B cell (primary cell): ENCODE measurements around the gene SELENBP1. TPM values are rescaled to one million over a fixed set of nuclear protein-coding genes. Genes with fewer than 3 reads are reported as not detected.

Experiments
- ATAC-seq: fragments of 200-7000 bp; cut with Tn5 transposase; one replicate; pipeline ENCODE4 v1.10.0; 2021; ENCODE audit warnings: low read depth, mild to moderate bottlenecking, moderate number of reproducible peaks, moderate library complexity
- CTCF ChIA-PET: fragments of 350-600 bp; sonication (Branson Sonifier 250); formaldehyde crosslinking; loops from one replicate; lab custom pipeline; 2021; ENCODE audit warnings: antibody characterized with exemption, inconsistent platforms; lab: Charles Lee
- POLR2A ChIA-PET: fragments of 350-600 bp; sonication (Branson Sonifier 250); formaldehyde crosslinking; loops from one replicate; lab custom pipeline; 2021; ENCODE audit warnings: antibody characterized with exemption; lab: Charles Lee
- DNase-seq: peaks from one replicate; pipeline ENCODE4 v3.0.0; 2013
- H2AFZ ChIP-seq: 2 replicates; pipeline ENCODE4 v1.6.1; 2012; ENCODE audit warnings: mild to moderate bottlenecking, low read depth, low read length; ENCODE audit not compliant: insufficient read depth, poor library complexity, severe bottlenecking
- H3K27ac ChIP-seq, 2 donors: 1 replicate in 1 of 2; 2 replicates in 1 of 2; pipeline ENCODE4 v1.5.1; 2012 to 2013; ENCODE audit warnings: low read length in 2 of 2, mild to moderate bottlenecking in 2 of 2, moderate library complexity in 1 of 2
- H3K27me3 ChIP-seq, 4 experiments: fragments of 200-600 bp in 1 of 4; sonication (generic) in 1 of 4; replicated peaks in 1 of 4; 1 replicate in 2 of 4; 2 replicates in 2 of 4; pipeline versions ENCODE4 v1.6.1 to v1.7.0; 2013 to 2016; ENCODE audit warnings: low read length in 3 of 4, mild to moderate bottlenecking in 2 of 4, mixed read lengths in 1 of 4, moderate library complexity in 1 of 4; ENCODE audit not compliant: insufficient read depth in 4 of 4, control insufficient read depth in 3 of 4; ENCODE audit errors: control extremely low read depth in 1 of 4
- H3K36me3 ChIP-seq, 2 experiments: replicated peaks in 1 of 2; 1 replicate in 1 of 2; 2 replicates in 1 of 2; pipeline versions ENCODE4 v1.6.1 to v1.7.1; 2013; ENCODE audit warnings: low read length in 1 of 2; ENCODE audit not compliant: insufficient read depth in 2 of 2, control insufficient read depth in 1 of 2; ENCODE audit errors: control extremely low read depth in 1 of 2, extremely low read depth in 1 of 2
- H3K4me1 ChIP-seq, 2 donors: fragments of 200-600 bp in 1 of 2; sonication (generic) in 1 of 2; 1 replicate in 1 of 2; 2 replicates in 1 of 2; pipeline versions ENCODE4 v1.5.1 to v1.6.1; 2013 to 2017; ENCODE audit warnings: low read length in 2 of 2; ENCODE audit not compliant: control insufficient read depth in 2 of 2, insufficient read depth in 2 of 2
- H3K4me2 ChIP-seq: replicated peaks from 2 replicates; pipeline ENCODE3; 2012; ENCODE audit warnings: mild to moderate bottlenecking, low read depth, low read length; ENCODE audit not compliant: poor library complexity, severe bottlenecking
- H3K4me3 ChIP-seq, 5 experiments: fragments of 200-600 bp in 1 of 5; sonication (generic) in 1 of 5; 1 replicate in 3 of 5; 2 replicates in 2 of 5; pipeline versions ENCODE4 v1.5.1 to v1.7.0; 2011 to 2016; ENCODE audit warnings: low read length in 4 of 5, mild to moderate bottlenecking in 4 of 5, low read depth in 2 of 5, control low read depth in 1 of 5, moderate library complexity in 1 of 5; ENCODE audit not compliant: insufficient read depth in 1 of 5; ENCODE audit errors: control extremely low read depth in 1 of 5, extremely low read depth in 1 of 5
- H3K79me2 ChIP-seq: fragments of 200-600 bp; sonication (generic); one replicate; pipeline ENCODE4 v1.6.0; 2016; ENCODE audit warnings: low read length; ENCODE audit not compliant: control insufficient read depth, insufficient read depth
- H3K9ac ChIP-seq: fragments of 200-600 bp; sonication (generic); 2 replicates; pipeline ENCODE4 v1.6.1; 2017; ENCODE audit warnings: mild to moderate bottlenecking, low read length, moderate library complexity
- H3K9me3 ChIP-seq, 3 donors: one replicate each; pipeline versions ENCODE4 v1.6.1 to v1.7.1; 2013; ENCODE audit warnings: low read length in 2 of 3; ENCODE audit not compliant: control insufficient read depth in 2 of 3, insufficient read depth in 1 of 3; ENCODE audit errors: control extremely low read depth in 1 of 3
- H4K20me1 ChIP-seq: 2 replicates; pipeline ENCODE4 v1.6.0; 2012; ENCODE audit warnings: mild to moderate bottlenecking, low read length; ENCODE audit not compliant: insufficient read depth, control insufficient read depth, poor library complexity, severe bottlenecking
- H3K27ac Mint-ChIP-seq: one replicate; pipeline ENCODE4 v1.8.0; 2021; ENCODE audit warnings: mixed read lengths
- H3K27me3 Mint-ChIP-seq: one replicate; pipeline ENCODE4 v1.8.0; 2021; ENCODE audit warnings: mixed read lengths
- H3K4me1 Mint-ChIP-seq: one replicate; pipeline ENCODE4 v1.8.0; 2021; ENCODE audit warnings: mixed read lengths
- H3K4me3 Mint-ChIP-seq: one replicate; pipeline ENCODE4 v1.8.0; 2021; ENCODE audit warnings: mixed read lengths
- H3K9me3 Mint-ChIP-seq: one replicate; pipeline ENCODE4 v1.8.0; 2022; ENCODE audit warnings: mixed read lengths; ENCODE audit not compliant: insufficient read depth
- EZH2 ChIP-seq: IDR thresholded peaks from 2 replicates; pipeline ENCODE4 v1.6.1; 2012; ENCODE audit warnings: borderline replicate concordance, low read depth, mild to moderate bottlenecking, moderate library complexity, low read length; ENCODE audit not compliant: insufficient read depth, poor library complexity, severe bottlenecking
- WGBS: methylation state at CpG from one replicate; pipeline ENCODE4 v1.1.5; 2013; ENCODE audit warnings: missing lambda C conversion rate; ENCODE audit not compliant: insufficient coverage; 5-methylcytosine and 5-hydroxymethylcytosine counted together
- intact Hi-C: fragments of 100-400 bp; cut with micrococcal nuclease; formaldehyde crosslinking; loops from one replicate; pipeline ENCODE4 v1.10.0; 2022
- polyA plus RNA-seq: library from polyadenylated mRNA; depleted of rRNA; stranded (reverse); fragments of >200 nt; gene quantifications from 2 replicates; pipeline ENCODE4 v1.2.3, GENCODE V29; 2012
- total RNA-seq, 2 donors: library from RNA; stranded (reverse); fragments of 120-200 nt in 1 of 2; gene quantifications; 1 replicate in 1 of 2; 2 replicates in 1 of 2; pipeline versions ENCODE4 v1.2.3 to v1.2.4, GENCODE V29; 2013 to 2022
- TF ChIP-seq, protein P1 (sequence below): fragments of 200-600 bp; IDR thresholded peaks from one replicate; pipeline ENCODE4 v1.8.0; 2022; ENCODE audit warnings: antibody characterized with exemption, mild to moderate bottlenecking

The SELENBP1 gene
- total and polyA plus RNA-seq, 2 donors (not counting 1 experiment from before 2014, with no cell fraction given): 0.37 TPM; not detected in 1

DNA sequence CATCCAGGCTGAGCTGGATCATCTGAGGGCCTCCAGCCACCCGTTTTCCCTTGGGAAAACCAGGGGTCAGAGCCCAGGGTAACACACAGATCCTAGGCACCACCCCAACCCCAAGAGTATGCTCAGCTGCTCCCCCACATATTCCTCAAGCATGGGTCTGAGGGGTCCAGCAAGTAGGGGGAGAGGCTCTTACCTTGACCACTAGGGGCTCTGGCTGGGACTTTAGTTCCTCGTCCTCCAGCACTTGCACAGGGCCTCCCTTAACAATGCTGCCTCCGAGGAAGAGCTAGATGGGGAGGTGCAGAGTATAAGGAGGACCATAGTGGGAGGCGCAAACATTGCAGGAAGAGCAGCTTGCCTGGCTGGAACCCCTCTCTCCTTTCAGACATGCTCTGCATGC lies 7.5 kb downstream of the SELENBP1 start:
- Histone ChIP-seq H3K9me3 (peaks cover 0 to 9% (median 7%) of the 10 kb centered on the region in 3 donors), H3K36me3 (no peaks in the 10 kb centered on the region), H3K4me1 (peaks cover 0 to under 1% of the 10 kb centered on the region in 2 donors), H3K9ac (no peak overlapping the region), H3K79me2 (no peaks in the 10 kb centered on the region), H3K4me2 (no peak overlapping the region), H2AFZ (no peak overlapping the region), H4K20me1 (no peaks in the 10 kb centered on the region), H3K4me3 (no peak overlapping the region), H3K27me3 (peaks cover 0 to 5% (median 0%) of the 10 kb centered on the region in 4 experiments), H3K27ac (no peak overlapping the region)
- DNase-seq (no peak), ATAC-seq (no peak)
- ChIA-PET CTCF (interaction anchor here (0.5 to 0.9 kb wide), 4 partner anchors 15 to 146 kb away, joined by 3 read pairs; no protein-coding TSS in a partner anchor), POLR2A (interaction anchor here (0.5 kb wide), 1 partner anchor 16 kb away, joined by 4 read pairs; no protein-coding TSS in a partner anchor)
- TF ChIP-seq, protein P1, sequence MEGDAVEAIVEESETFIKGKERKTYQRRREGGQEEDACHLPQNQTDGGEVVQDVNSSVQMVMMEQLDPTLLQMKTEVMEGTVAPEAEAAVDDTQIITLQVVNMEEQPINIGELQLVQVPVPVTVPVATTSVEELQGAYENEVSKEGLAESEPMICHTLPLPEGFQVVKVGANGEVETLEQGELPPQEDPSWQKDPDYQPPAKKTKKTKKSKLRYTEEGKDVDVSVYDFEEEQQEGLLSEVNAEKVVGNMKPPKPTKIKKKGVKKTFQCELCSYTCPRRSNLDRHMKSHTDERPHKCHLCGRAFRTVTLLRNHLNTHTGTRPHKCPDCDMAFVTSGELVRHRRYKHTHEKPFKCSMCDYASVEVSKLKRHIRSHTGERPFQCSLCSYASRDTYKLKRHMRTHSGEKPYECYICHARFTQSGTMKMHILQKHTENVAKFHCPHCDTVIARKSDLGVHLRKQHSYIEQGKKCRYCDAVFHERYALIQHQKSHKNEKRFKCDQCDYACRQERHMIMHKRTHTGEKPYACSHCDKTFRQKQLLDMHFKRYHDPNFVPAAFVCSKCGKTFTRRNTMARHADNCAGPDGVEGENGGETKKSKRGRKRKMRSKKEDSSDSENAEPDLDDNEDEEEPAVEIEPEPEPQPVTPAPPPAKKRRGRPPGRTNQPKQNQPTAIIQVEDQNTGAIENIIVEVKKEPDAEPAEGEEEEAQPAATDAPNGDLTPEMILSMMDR: no peak
- no peak for TF ChIP-seq EZH2
- intact Hi-C loops: no loop called here
- no peak overlapping the region for H3K27ac Mint-ChIP-seq
- no peaks in the 10 kb centered on the region for H3K4me1 Mint-ChIP-seq
- no peak overlapping the region for H3K4me3 Mint-ChIP-seq
- H3K27me3 Mint-ChIP-seq: no peaks in the 10 kb centered on the region
- WGBS: 91% methylated on average over 3 of the region's 4 CpGs
- H3K9me3 Mint-ChIP-seq: no peaks in the 10 kb centered on the region

DNA sequence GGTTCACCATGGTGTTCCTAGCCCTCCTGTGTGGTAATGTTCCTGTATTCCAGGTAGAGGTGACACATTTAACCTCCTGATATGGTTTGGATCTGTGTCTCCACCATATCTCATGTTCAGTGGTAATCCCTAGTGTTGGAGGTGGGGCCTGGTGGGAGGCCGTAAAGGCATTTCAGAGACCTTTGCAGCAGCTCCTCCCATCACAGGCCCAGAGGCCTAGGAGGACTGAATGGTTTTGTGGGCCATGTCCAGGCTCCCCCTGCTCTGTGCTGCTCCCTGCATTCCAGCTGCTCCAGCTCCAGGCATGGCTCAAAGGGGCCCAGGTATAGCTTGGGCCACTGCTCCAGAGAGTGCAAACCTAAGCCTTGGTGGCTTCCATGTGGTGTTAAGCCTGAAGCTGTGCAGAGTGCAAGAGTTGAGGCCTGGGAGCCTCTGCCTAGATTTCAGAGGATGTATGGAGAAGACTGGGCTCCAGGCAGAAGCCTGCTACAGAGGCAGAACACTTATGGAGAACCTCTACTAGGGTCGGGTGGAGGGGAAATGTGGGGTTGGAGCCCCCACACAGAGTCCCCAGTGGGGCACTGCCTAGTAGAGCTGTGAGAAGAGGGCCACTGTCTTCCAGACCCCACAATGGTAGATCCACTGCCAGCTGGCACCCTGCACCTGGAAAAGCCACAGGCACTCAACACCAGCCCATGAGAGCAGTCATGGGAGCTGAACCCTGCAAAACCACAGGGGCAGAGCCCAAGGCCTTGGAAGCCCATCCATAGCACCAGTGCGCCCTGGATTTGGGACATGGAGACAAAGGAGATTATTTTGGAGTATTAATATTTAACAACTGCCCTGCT lies 10.0 kb downstream of the SELENBP1 start:
- intact Hi-C loops: no loop called here
- no peak overlapping the region for H3K27ac Mint-ChIP-seq
- H3K27me3 Mint-ChIP-seq: no peaks in the 10 kb centered on the region
- Histone ChIP-seq H3K9me3 (peaks cover 0 to 9% (median 7%) of the 10 kb centered on the region in 3 donors), H4K20me1 (no peaks in the 10 kb centered on the region), H3K4me1 (no peaks in the 10 kb centered on the region), H3K9ac (no peak overlapping the region), H3K4me2 (no peak overlapping the region), H3K36me3 (no peaks in the 10 kb centered on the region), H3K27ac (no peak overlapping the region), H2AFZ (no peak overlapping the region), H3K79me2 (no peaks in the 10 kb centered on the region), H3K27me3 (peaks cover 0 to 5% (median 0%) of the 10 kb centered on the region in 4 experiments), H3K4me3 (no peak overlapping the region)
- DNase-seq: no peak
- 100% methylated on average over 2 of the region's 3 CpGs for WGBS
- ChIA-PET POLR2A (no interaction called here), CTCF (no interaction called here)
- no peak overlapping the region for H3K4me3 Mint-ChIP-seq
- H3K4me1 Mint-ChIP-seq: no peaks in the 10 kb centered on the region
- TF ChIP-seq, protein P1: no peak
- no peak for TF ChIP-seq EZH2
- no peaks in the 10 kb centered on the region for H3K9me3 Mint-ChIP-seq
- ATAC-seq: no peak
